GM12873 (cell line): Measurements from ENCODE around the gene OXNAD1.

ENCODE experiments used
- CTCF ChIP-seq: IDR thresholded peaks from 2 replicates; pipeline ENCODE4 v1.5.1; 2012; ENCODE audit warnings: low read depth, mild to moderate bottlenecking, moderate library complexity, low read length, control low read depth; ENCODE audit not compliant: insufficient read depth; ENCODE audit errors: missing control alignments

Gene OXNAD1

GRCh38 chr3:16304061-16305010, 39.3 kb downstream of the OXNAD1 start:
- TF ChIP-seq CTCF: no peak

GRCh38 chr3:16305111-16305541, 40.1 kb downstream of the OXNAD1 start:
- TF ChIP-seq CTCF: no peak

GRCh38 chr3:16307832-16308531, 43.0 kb downstream of the OXNAD1 start:
- TF ChIP-seq CTCF: no peak

- no peak for TF ChIP-seq CTCF
Measured at GRCh38 chr3:16308727-16309126, 43.7 kb downstream of the OXNAD1 start.

GRCh38 chr3:16309558-16309957, 44.5 kb downstream of the OXNAD1 start:
- no peak for TF ChIP-seq CTCF

GRCh38 chr3:16311960-16312451, 47.0 kb downstream of the OXNAD1 start:
- no peak for TF ChIP-seq CTCF
